Stimulated activated CD8-positive, alpha-beta memory T cell treated with anti-CD3 and anti-CD28 coated beads, Interleukin-7, amount 100 ng/mL, for 48 hours (primary cell): ENCODE measurements around the gene DNAJC4.

Experiments
- DNase-seq, 2 donors: peaks; one replicate each; pipeline ENCODE4 v3.0.0-alpha.2; 2020; ENCODE audit warnings: low read depth in 1 of 2; ENCODE audit errors: extremely low read depth in 1 of 2

The DNAJC4 gene

DNA sequence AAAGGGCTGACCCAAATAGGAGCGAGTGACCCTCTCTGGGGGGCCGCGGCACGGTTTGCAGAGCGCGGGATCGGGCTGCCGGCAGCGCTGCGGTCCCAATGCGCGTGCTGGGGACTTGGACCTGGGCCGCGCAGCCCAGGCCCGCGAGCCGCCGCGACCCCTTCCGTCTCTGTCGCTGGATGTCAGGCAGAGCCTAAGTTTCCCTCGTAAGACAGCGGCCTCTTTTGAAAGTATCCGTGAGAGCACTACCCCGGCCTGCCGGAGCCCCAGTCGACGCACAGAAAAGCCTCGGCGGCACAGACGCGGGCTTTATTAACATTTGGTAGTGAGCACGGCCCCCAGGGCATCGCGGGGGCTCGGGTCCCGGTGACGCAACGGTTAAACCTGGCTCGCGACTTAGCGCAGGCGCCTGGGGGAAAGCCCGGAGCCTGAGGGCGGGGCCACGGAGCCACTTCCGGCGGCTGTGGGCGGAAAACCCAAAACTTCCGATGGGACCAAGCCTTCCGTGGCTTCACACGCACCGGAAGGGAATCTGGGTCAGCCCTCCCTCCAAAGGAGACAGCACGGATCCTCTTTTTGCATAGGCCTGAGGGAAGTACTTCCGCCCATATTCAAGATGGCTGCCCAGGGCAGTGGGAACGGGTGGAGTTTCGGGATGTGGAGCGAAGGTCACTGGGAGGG, 39.3 kb downstream of the DNAJC4 start:
- DNase-seq: peak; percentile 98

DNA sequence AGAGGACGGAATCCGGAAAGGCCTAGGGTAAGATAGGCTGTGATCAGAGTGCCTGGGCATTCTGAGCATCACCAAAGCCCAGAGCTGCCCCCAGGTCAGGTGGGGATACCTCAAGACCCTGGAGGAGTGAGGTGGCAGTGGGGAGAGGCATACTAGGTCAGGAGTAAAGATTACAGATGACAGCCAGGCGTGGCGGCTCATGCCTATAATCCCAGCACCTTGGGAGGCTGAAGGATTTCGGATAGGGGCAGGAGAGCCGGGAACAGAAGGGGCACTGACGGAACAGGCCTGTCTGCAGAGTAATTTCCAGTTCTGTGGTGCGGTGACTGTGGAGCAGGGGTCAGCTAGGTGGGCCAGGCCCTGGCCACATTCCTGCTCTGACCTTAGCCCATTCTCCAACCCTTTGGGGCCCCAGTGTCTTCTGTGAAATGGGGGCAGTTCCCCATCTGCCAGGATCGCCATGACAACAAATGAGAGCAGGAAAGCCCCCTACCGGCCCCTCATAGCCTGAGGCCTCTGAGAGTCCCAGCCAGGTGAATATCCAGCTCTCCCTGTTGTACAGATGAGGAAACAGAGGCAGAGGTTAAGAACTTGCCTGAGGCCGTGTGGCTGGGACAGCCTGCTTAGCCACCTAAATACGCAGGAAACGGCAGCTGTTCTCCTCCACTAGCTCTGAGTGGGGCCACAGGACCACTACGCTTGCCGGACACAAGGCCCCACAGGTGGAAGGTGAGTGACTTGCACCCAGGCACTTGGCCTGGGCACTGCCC, 44.9 kb downstream of the DNAJC4 start:
- no peak for DNase-seq

DNA sequence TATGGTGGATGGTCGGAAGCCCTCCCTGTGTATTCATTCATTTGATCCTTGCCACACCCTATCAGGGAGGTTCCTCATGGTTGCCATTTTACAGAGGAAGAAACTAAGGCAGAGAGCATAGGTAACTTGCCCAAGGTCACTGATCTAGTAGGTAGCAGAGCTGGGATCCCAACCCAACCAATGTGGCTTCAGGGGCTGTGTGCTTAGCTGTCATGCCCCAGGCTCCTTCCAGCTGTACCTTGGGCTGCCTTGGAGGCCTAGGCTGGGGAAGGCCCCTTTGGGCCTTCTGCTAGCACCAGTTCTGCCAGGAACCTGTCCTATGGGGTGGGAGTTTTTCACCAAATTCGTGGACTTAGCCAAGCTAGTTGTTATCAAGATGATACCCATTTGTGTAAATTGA, 45.5 kb downstream of the DNAJC4 start:
- no peak for DNase-seq

DNA sequence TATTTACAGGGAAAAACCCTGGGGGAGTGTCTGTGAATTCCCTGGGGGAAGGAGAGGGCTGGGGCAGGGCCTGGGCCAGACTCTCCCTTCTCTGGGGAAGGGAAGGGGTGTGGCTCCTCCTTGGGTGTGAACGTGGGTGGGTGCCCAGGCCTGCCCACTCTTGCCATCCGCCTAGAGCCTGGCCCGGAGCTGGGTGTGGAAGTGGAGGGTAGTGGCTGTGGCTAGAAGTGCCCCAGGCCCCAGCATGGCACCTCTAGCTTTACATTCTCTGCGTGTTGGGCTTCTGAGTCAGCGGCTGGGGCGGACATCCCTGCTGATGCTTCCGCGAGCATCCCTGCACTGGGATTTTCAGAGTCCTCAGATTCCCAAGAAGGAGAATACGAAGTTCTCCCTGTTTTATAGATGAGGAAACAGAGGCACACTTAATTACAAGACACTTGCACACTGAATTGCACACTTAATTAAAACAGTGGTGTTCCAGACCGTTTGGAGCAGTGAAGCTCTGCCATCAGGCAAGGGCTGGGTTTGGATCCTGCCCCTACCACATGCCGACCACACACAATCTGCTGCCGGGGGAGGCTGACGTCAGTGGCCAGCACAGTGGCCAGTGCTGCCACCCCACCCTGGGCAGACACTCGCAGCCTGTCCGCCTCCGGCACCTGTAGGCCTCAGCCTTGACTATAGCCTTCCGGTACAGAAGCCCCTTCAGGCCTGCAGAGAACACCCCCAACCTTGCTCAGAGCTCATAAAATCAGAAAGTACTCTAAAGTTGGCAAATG, 46.5 kb downstream of the DNAJC4 start:
- no peak for DNase-seq

DNA sequence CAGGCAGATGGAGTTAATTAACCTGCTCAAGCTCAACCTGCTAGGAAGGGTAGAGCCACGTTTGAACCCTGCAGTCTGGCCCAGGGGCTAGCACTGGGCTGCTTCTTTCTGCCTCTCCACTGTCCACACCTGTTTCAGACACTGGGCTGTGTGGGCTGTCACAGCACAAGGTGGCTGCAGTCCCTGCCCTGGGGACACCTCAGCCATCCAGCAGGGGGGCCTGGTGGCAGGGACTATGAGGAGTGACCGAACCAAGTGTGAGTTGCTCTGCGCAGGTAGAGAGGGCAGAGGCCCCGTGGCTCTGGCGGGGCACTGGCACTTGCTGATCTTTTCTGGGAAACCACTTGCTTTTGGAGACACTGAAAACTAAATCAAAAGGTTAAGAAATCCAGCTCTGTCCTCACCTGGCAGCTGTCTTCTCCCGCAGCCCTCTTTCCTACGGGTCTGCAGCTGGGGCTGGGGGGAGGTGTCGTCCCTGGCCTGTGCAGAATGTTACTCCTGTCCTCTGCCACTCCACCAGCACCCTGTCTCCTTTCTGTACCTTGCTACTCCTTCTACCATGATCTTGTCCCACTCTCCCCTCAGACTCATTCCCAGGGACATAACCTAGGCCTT, 48.3 kb downstream of the DNAJC4 start:
- DNase-seq: no peak

DNA sequence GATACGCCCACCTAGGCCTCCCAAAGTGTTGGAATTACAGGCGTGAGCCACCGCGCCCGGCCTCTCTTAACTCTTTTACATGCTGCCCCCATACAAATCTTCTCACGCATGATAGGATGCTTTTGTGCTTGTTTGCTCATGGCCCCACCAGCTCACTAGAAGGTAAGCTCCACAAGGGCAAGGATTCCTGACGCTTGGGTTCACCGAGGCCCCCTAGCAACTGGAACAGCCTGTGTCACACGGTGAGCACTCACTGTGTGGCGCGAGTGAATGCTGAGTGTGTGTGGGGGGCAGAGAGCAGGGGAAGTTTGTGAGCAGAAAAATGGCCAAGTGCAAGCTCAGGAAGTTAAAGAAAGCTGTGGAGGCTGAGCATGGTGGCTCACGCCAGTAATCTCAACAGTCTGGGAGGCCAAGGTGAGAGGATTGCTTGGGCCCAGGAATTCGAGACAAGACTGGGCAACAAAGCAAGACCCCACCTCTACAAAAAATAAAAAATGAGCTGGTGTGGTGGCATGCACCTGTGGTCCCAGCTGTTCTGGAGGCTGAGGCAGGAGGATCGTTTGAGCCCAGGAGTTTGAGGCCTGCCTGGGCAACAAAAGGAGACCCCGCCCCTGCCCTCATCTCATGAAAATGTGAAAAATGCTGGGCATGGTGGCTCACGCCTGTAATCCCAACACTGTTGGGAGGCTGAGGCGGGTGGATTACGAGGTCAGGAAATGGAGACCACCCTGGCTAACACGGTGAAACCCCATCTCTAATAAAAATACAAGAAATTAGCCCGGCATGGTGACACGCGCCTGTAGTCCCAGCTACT, 51.8 kb downstream of the DNAJC4 start:
- no peak for DNase-seq

DNA sequence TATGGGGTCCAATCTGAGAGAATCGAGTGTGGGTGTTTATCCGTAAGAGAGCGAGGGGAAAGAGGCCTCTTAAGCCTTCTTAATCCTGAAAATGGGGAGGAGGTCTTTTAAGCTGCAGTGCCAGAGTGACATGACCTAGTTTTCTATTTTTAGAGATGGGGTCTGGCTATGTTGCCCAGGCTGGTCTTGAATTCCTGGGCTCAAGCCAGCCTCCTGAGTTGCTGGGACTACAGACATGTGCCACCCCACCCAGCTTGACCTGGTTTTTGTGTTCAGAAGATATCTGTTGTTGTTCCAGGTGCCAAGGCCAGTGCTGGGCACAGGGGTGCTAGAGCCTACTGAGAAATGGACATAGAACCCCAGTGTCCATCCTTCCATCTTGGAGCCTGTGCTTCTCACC, 52.7 kb downstream of the DNAJC4 start:
- DNase-seq: no peak
